HCT116 (cell line): ENCODE measurements around the gene CYBA. TPM values are rescaled to one million over a fixed set of nuclear protein-coding genes. Genes with fewer than 3 reads are reported as not detected.

Experiments
- ATAC-seq: fragments of 200-7000 bp; cut with Tn5 transposase; 2 replicates; pipeline ENCODE4 v1.9.1; 2020; ENCODE audit warnings: mild to moderate bottlenecking, moderate library complexity
- BruUV-seq: library from RNA; stranded (reverse); fragments of 400-500 nt; replicated peaks from 2 replicates; lab custom pipeline; 2021; lab: Mats Ljungman, UMichigan
- CTCF ChIA-PET: fragments of 300-600 bp; sonication (Branson Sonifier 250); formaldehyde crosslinking; loops from one replicate; lab custom pipeline; 2021; ENCODE audit warnings: antibody characterized with exemption; lab: Charles Lee
- POLR2A ChIA-PET: fragments of 300-600, 350-600 bp; sonication (Branson Sonifier 250); formaldehyde crosslinking; loops from one replicate; lab custom pipeline; 2021; ENCODE audit warnings: antibody characterized with exemption; lab: Charles Lee
- RAD21 ChIA-PET, 2 experiments: fragments of 300-600 bp; sonication (Branson Sonifier 250); formaldehyde crosslinking; loops; one replicate each; lab custom pipeline; 2023; ENCODE audit warnings: low total read pairs in 2 of 2; ENCODE audit not compliant: uncharacterized antibody in 2 of 2, unreplicated experiment in 2 of 2, low non-redundant PET in 1 of 2; lab: Charles Lee
- DNase-seq: peaks from one replicate; pipeline ENCODE4 v3.0.0-alpha.2; 2010; ENCODE audit warnings: low read depth, low spot score
- H2AFZ ChIP-seq: fragments of 200-600 bp; shearing (Covaris generic), sonication (generic); 2 replicates; pipeline ENCODE4 v1.6.1; 2017; ENCODE audit warnings: low read depth, mixed run types, mixed read lengths, antibody characterized with exemption, low read length; ENCODE audit not compliant: poor library complexity, severe bottlenecking
- H3K27ac ChIP-seq: 2 replicates; pipeline ENCODE4 v1.5.1; 2012; ENCODE audit warnings: low read depth, low read length
- H3K27me3 ChIP-seq: fragments of 200-600 bp; sonication (generic); 2 replicates; pipeline ENCODE4 v1.6.1; 2016; ENCODE audit warnings: mixed run types, low read length, mixed read lengths; ENCODE audit not compliant: insufficient read depth
- H3K36me3 ChIP-seq, 2 experiments: fragments of 200-500 bp in 1 of 2; fragments of 200-600 bp in 1 of 2; sonication (Bioruptor generic) in 1 of 2; sonication (generic) in 1 of 2; 2 replicates each; pipeline versions ENCODE4 v1.5.1 to v1.6.1; 2014 to 2016; ENCODE audit warnings: low read length in 2 of 2, inconsistent platforms in 1 of 2, mixed read lengths in 1 of 2, mixed run types in 1 of 2; ENCODE audit not compliant: insufficient read depth in 2 of 2, control insufficient read depth in 1 of 2
- H3K4me1 ChIP-seq, 2 experiments: fragments of 200-600 bp in 1 of 2; sonication (generic) in 1 of 2; 2 replicates each; pipeline versions ENCODE4 v1.5.1 to v1.6.1; 2012 to 2017; ENCODE audit warnings: low read length in 2 of 2, inconsistent platforms in 1 of 2, mild to moderate bottlenecking in 1 of 2, mixed read lengths in 1 of 2, mixed run types in 1 of 2, moderate library complexity in 1 of 2; ENCODE audit not compliant: insufficient read depth in 2 of 2, control insufficient read depth in 1 of 2
- H3K4me2 ChIP-seq: fragments of 200-600 bp; sonication (generic); 2 replicates; pipeline ENCODE4 v1.6.1; 2017; ENCODE audit warnings: mixed run types, low read length, mixed read lengths
- H3K4me3 ChIP-seq, 2 experiments: fragments of 200-600 bp in 1 of 2; sonication (generic) in 1 of 2; replicated peaks in 1 of 2; 2 replicates each; pipeline ENCODE4 v1.5.1; 2011 to 2016; ENCODE audit warnings: low read length in 2 of 2, control low read depth in 1 of 2, low read depth in 1 of 2, mild to moderate bottlenecking in 1 of 2, mixed read lengths in 1 of 2, mixed run types in 1 of 2
- H3K79me2 ChIP-seq: fragments of 200-600 bp; sonication (generic); 2 replicates; pipeline ENCODE4 v1.6.1; 2017; ENCODE audit warnings: mild to moderate bottlenecking, mixed run types, low read length, moderate library complexity, mixed read lengths; ENCODE audit not compliant: insufficient read depth
- H3K9ac ChIP-seq: fragments of 200-600 bp; sonication (generic); 2 replicates; pipeline ENCODE4 v1.6.1; 2016; ENCODE audit warnings: low read length, mixed read lengths
- H3K9me2 ChIP-seq: fragments of 200-600 bp; sonication (generic), shearing (Covaris generic); 2 replicates; pipeline ENCODE4 v1.6.1; 2017; ENCODE audit warnings: mixed run types, mild to moderate bottlenecking, moderate library complexity; ENCODE audit not compliant: insufficient read depth
- H3K9me3 ChIP-seq, 2 experiments: fragments of 200-500 bp in 1 of 2; fragments of 200-600 bp in 1 of 2; sonication (Bioruptor generic) in 1 of 2; sonication (generic) in 1 of 2; 2 replicates each; pipeline ENCODE4 v1.6.1; 2014 to 2017; ENCODE audit warnings: low read length in 2 of 2, mixed read lengths in 2 of 2, inconsistent platforms in 1 of 2, low read depth in 1 of 2, mild to moderate bottlenecking in 1 of 2, mixed run types in 1 of 2, moderate library complexity in 1 of 2; ENCODE audit not compliant: control insufficient read depth in 1 of 2, insufficient read depth in 1 of 2
- H4K20me1 ChIP-seq: fragments of 200-600 bp; sonication (generic), shearing (Covaris generic); 2 replicates; pipeline ENCODE4 v1.6.1; 2017; ENCODE audit warnings: mixed run types, mild to moderate bottlenecking, moderate library complexity; ENCODE audit not compliant: insufficient read depth
- ATF3 ChIP-seq: IDR thresholded peaks from 2 replicates; pipeline ENCODE4 v1.6.1; 2012
- CBX3 ChIP-seq: IDR thresholded peaks from 2 replicates; pipeline ENCODE4 v1.6.1; 2012; ENCODE audit warnings: low read depth
- CTCF ChIP-seq, 3 experiments: fragments of 200-600 bp in 1 of 3; sonication (generic) in 1 of 3; IDR thresholded peaks in 2 of 3; conservative IDR thresholded peaks in 1 of 3; 2 replicates each; pipeline ENCODE4 v1.5.1; 2012 to 2017; ENCODE audit warnings: low read depth in 2 of 3, low read length in 2 of 3, antibody characterized with exemption in 1 of 3, borderline replicate concordance in 1 of 3, control low read depth in 1 of 3, mild to moderate bottlenecking in 1 of 3, mixed read lengths in 1 of 3, mixed run types in 1 of 3, moderate library complexity in 1 of 3; ENCODE audit not compliant: insufficient read depth in 1 of 3
- EGR1 ChIP-seq: IDR thresholded peaks from 2 replicates; pipeline ENCODE4 v1.6.1; 2012; ENCODE audit warnings: low read depth
- ELF1 ChIP-seq: IDR thresholded peaks from 2 replicates; pipeline ENCODE4 v1.6.1; 2012; ENCODE audit warnings: low read depth, borderline replicate concordance
- EZH2 ChIP-seq: fragments of 200-600 bp; sonication (generic); IDR thresholded peaks from 2 replicates; pipeline ENCODE4 v1.6.1; 2017; ENCODE audit warnings: antibody characterized with exemption, mixed run types
- EZH2phosphoT487 ChIP-seq: fragments of 200-600 bp; IDR thresholded peaks from 2 replicates; pipeline ENCODE4 v1.6.1; 2018; ENCODE audit warnings: antibody characterized with exemption, borderline replicate concordance
- JUND ChIP-seq: IDR thresholded peaks from 2 replicates; pipeline ENCODE4 v1.6.1; 2012
- POLR2AphosphoS5 ChIP-seq: IDR thresholded peaks from 2 replicates; pipeline ENCODE4 v1.6.1; 2011; ENCODE audit warnings: mild to moderate bottlenecking, low read depth, low read length, moderate library complexity
- SIN3A ChIP-seq: IDR thresholded peaks from 2 replicates; pipeline ENCODE4 v1.6.1; 2012; ENCODE audit warnings: low read depth
- SP1 ChIP-seq: IDR thresholded peaks from 2 replicates; pipeline ENCODE4 v1.6.1; 2012; ENCODE audit warnings: low read depth
- SRF ChIP-seq: IDR thresholded peaks from 2 replicates; pipeline ENCODE4 v1.6.1; 2012; ENCODE audit warnings: low read depth
- ZBTB33 ChIP-seq: IDR thresholded peaks from 2 replicates; pipeline ENCODE4 v1.6.1; 2011; ENCODE audit warnings: mild to moderate bottlenecking, low read length, moderate library complexity; ENCODE audit not compliant: insufficient replicate concordance; ENCODE audit errors: extremely low read depth
- intact Hi-C: fragments of 100-400 bp; cut with micrococcal nuclease; formaldehyde crosslinking; loops from 2 replicates; pipeline ENCODE4 v1.10.0; 2022
- total RNA-seq: library from RNA; stranded (reverse); gene quantifications from one replicate; pipeline ENCODE4 v1.2.1, GENCODE V29; 2021; ENCODE audit not compliant: unreplicated experiment

The CYBA gene
- total RNA-seq, 1 experiment from 2014 or later, result 321 TPM

- peaks cover 36 to 43% of the 10 kb centered on the region in 2 experiments; a peak in 3 of 4 replicates for H3K36me3 ChIP-seq
- H3K27me3 ChIP-seq, result no peaks in the 10 kb centered on the region
- ChIA-PET POLR2A (no interaction called here), CTCF (no interaction called here), RAD21 (no interaction called here)
- no TSS peak for BruUV-seq
- no peak overlapping the region for H3K4me3 ChIP-seq
- H3K9ac ChIP-seq, result no peak overlapping the region
- H3K4me2 ChIP-seq, result no peak overlapping the region
- no peaks in the 10 kb centered on the region for H3K79me2 ChIP-seq
- TF ChIP-seq SP1 (no peak), ZBTB33 (no peak), JUND (no peak), POLR2AphosphoS5 (no peak), EZH2 (no peak), EGR1 (no peak), ATF3 (no peak), SRF (no peak), EZH2phosphoT487 (no peak), CBX3 (no peak), ELF1 (no peak), CTCF (IDR thresholded peaks at IDR 0.05 in 2 of 3, conservative IDR thresholded peaks at IDR 0.05 in 1 of 3; ENCODE audit: borderline replicate concordance in 1 of 3, insufficient read depth in 1 of 3, low read depth in 2 of 3, low read length in 2 of 3) (no peak), SIN3A (no peak)
- no peaks in the 10 kb centered on the region for H4K20me1 ChIP-seq
- intact Hi-C loops, result no loop called here
- no peaks in the 10 kb centered on the region for H3K9me2 ChIP-seq
- DNase-seq (no peak), ATAC-seq (no peak)
- no peaks in the 10 kb centered on the region for H3K9me3 ChIP-seq
- no peak overlapping the region for H3K27ac ChIP-seq
- H3K4me1 ChIP-seq, result peaks cover 0 to 7% of the 10 kb centered on the region in 2 experiments; a peak in 1 of 4 replicates
- no peak overlapping the region for H2AFZ ChIP-seq
Observed at GRCh38 chr16:88630433-88630832, 20.4 kb downstream of the CYBA start.
